ENCODE results near the gene CAD.
"Not testable (repeated sequence)": the region's sequence is repeated elsewhere in the genome, so short reads cannot be mapped to it uniquely, and the experiment has no call there.

CAD gene

DNA sequence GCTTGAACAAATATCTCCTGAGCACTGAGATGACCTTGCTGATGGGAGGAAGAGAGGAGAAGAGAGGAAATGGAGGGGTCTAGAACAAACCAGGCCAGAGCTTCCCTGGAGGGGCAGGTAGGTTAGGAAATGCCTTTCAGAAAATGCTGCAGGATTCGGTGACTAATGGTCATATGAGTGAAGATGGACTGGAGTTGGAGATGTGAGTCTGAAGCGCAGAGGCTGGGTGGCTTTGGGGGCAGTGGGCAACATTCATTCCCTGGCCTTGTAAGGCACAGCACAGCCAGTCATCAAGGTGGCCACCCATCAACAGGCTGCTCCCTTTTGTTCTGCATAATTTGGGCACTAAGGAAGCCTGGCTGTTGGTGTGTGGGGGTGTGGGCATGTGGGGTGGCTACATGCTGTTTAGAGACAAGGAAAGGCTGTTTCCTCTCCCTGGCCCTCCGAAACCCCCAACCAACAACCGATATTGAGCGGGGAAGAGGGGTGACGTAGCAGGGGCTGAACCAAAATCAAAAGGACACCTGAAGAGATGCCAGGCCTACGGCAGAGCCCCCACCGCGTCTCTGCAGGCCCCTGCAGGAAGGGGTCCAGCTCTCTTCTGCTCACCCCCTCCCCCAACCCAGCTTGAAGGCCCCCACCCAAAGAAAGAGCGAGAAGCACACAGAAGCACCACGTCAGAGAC lies 44.2 kb downstream of the CAD start:
- DNase-seq, result no peak

DNA sequence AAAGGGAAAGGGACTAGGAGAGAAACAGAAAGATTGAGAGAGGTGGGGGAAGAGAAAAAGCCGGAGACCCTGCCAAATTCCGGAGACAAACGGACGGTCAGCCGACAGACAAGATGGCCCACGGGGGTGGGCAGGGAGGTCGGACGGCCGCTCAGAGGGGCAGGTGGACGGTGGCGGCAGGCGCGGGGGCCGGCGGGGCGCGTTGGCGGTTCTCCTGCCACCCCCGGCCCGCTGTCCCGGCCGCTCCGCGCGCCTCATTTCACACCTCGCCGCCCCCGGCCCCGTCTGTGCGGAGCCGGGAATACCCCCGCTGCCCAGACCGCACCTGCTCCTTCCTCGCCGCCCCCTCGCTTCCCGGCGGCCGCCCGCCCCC lies 44.7 kb downstream of the CAD start:
- DNase-seq, result no peak

DNA sequence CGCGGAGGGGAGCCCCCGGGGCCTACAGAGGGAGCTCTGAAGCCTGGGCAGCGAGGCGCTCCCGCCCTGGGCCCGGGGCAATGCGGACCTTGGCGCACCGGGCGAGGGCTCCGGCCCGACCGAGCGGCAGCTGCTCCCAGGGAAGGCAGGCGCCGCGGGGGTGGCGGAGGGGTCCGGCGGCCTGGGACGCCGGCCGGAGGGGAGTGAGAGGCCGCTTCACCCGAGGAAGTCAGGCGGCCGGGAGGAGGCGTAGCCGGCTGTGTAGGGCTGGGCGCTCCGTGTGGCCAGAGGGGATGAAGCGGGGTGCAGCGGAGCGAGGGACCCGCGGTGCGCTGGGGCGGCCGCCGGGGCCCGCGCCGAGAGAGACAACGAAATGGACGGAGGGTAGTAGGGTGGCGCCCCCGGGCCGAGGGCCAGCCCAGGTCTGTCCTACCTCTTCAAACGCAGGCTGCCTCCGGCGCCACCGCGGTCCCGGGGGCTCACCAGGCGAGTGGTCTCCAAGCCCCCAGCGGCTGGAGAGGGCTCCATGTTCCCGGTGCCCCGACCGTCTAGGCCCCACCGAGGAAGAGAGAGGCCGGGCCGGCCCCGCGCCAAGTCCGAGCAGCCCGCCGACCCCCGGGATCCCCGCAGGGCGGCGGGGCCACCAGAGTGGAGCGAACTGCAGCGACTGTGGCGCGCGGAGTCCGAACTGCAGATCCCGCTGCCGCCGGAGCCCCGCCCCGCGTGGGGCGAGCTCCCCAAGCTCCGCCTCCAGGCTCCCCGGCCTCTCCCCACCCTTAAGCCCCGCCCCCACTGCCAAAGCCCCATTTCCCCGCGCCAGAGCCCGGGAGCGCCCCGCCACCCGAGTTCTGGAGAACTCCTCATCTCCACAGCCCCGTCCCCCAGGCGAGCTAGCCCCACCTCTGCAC lies 45.5 kb downstream of the CAD start, which contains the start of gene SLC30A3:
TSS of gene SLC30A3 (minus strand) at position 669 of the 908 bp plus-strand sequence. CDS start at position 528, 141 bp downstream.
- DNase-seq, result peak; percentile 53

DNA sequence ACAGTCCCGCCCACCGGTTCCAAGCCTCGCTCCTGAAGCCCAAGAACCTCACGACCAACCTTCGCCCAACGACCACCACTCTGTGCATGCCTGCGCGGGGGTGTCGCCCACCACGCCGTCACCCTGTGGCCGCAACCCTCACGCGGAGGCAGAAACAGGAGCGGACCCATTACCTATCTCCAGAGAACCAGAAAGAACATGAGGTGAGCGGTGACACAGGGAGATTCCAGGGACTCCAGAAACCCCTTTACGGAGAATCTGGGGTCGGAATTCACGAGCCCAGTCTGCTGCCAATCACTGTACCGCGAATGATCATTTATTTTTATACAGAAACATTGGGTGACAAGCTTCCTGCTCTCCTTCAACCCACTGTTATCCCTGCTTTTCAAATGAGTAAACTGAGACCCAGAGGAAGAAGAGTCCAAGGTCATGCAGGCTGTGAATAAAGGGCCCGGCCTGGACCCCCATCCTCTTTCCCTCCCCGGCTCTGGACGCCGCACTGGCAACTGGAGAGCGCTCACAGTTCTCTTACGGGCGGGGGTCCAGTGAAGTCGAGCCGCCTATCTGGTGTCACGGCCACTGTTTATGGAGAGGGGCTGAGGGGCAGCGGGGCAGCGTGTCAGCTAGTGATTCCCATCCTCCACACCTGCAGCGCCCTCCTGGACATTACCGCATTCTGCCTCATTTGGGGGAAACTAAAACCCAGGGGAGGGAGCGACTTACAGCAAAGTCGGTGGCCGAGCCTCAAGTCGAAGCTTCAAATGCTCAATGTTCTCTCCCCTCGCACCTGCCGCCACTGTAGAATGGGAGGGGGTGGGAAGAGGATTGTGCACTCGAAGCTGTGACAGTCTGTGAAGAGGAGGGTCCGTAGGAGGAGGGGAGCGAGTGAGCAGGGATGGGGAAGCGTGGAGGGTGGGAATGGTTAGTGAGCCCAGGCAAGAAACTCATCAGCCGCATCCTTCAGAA lies 46.4 kb downstream of the CAD start:
- DNase-seq, result no peak

DNA sequence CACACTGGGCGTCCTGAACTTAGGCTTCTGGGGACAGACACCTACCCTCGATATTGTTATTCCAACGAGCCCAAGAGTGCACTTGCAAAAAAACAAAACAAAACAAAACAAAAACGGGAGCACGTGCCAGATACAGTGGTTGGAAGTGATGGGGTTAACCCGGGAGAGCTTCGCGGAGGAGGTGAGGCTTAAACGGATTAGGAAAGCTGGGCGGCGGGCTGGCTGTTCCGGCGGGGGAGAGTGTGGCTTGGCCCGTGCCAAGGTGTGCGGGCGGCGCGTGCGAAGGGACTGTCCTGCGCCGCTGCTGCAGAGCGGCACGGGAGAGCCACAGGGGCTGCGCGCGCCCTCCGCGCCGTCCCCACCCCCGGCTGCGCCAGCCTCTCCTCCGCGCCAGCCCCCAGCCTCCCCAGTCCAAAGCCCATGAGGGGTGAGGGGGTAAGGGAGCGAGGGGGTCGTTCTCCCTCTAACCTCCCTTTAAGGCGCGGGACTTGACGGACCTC lies 47.1 kb downstream of the CAD start:
- no peak for DNase-seq

DNA sequence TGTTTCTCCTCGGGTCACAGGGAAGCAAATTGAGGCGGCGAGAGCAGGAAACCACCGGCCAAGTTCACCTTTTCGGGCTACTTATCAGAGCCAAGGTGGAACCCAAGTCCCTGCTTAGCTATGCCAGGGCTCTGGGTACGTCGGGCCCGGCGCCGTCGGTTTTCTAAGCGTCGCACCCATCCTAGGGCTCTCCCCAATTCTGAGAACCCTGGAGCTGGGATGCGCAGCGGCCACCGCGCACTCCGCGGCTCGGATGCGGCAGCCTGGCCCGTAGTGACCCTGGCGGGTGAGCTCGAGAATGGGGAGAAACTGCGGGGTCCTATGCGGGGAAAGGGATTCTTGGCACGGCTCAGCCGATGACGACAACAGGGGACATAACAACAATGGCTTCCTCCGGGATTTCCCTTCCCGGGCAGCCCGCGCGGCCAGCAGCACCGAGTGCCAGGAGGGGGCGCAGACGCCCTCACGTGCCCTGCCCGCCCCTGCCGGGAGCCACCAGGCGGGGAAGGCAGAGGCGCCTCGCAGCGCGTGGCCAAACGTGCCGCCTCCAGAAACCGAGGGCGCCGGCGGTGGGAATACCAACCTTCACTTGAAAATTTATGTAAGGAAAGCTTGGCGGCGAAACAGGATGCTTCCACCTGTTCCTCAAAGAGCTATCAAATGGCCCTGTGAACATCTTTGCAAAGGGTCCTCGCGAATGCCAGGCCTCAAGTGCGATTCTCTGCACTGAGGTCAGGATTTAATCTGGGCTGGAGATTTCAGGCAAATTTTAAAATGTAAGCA lies 47.8 kb downstream of the CAD start:
- DNase-seq, result peak; percentile 53

DNA sequence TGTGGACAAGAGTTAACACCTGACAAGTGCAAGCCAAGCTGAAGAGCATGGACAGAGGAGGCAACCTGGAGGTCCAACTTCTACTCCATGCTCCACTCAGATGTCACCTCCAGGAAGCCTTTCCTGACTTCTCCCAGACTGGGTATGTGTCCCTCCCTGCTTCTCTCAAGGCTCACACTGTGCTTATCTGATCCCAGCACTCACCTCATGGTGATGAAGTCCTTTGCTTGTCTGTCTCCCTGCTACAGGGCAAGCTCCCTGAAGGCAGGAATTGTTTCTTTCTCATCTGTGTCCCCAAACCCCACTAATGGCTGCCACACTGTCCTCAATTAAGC lies 48.3 kb downstream of the CAD start:
- DNase-seq, result no peak

DNA sequence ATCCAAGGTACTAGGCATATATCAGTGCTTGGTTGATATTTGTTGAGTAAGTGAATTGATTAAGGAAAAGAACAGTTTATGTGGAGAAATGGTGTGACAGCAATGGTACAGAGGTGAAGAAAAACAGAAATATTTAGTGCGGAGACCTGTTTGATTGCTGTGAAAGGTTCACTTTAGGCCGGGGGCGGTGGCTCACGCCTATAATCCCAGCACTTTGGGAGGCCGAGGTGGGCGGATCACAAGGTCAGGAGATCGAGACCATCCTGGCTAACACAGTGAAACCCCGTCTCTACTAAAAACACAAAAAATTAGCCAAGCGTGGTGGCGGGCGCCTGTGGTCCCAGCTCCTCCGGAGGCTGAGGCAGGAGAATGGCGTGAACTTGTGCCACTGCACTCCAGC lies 51.1 kb downstream of the CAD start:
- not testable (repeated sequence) for DNase-seq

DNA sequence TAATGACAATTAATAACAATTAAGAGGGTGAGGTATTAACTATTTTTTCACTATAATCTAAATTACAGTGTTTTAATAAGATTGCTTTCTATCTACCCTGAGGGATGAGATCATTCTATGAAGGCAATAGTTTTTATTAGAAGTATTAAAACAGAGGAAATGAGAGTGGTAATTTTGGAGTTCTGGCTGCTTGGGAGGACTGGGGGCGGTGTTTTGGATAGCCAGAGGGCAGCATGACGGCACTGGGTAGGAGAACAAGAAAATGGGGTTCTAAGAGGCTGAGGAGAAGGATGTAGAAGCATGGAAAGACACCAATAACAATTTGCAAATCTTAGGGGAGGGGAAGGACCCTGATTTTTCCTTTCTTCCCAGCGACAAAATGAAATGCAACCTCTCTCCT lies 53.0 kb downstream of the CAD start:
- no peak for DNase-seq

DNA sequence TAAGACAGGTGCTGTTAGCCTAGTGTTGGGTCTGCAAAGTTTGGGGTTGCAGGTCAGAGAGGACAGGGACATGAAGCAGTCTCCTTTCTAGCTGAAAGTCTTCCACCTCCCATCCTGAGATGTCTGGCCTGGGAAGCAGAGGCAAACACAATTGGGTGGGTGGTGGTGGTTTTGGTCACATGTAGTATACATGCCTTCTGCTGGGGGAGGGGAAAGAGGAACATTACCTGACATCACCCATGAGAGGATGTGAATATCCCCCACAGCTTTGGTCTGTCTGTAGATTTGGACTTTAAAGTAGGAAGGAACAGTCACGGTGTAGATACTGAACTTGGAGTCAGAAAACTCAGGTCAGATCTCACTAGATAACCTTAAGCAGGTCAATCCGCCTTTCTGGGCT lies 53.5 kb downstream of the CAD start:
- DNase-seq, result no peak

DNA sequence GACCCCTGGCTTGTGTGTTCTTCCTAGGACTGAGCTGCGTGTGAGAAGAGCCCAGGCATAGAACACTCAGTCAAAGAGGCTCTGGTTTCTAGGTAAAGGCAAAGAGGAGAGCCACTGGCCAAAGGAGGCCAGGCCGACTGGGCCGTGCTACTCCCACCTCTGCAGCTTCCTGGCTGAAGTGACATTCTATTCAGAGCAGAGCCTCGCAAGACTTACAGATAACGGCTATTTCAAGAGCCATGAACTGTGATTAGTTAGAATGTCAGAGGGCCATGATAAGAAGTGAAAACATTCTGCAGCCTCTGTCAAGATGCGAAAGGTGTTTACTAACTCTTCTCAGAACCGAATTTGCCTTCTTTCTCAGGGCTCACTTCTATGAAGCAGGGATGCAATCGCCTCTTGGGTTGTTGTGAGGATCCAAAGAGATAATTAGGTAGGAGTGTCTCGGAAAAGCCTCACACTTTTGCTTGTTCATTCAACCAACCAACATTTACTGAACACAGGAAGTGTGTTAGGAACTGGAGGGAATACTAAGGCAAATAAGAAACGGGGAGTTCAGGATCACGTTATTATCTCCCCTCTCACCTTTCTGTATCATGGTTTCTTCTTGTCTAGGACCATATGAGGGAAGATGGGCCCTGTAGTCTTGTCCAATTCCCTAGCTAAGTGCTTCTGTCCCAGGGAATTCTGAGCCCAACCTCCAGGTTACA lies 54.6 kb downstream of the CAD start:
- no peak for DNase-seq

DNA sequence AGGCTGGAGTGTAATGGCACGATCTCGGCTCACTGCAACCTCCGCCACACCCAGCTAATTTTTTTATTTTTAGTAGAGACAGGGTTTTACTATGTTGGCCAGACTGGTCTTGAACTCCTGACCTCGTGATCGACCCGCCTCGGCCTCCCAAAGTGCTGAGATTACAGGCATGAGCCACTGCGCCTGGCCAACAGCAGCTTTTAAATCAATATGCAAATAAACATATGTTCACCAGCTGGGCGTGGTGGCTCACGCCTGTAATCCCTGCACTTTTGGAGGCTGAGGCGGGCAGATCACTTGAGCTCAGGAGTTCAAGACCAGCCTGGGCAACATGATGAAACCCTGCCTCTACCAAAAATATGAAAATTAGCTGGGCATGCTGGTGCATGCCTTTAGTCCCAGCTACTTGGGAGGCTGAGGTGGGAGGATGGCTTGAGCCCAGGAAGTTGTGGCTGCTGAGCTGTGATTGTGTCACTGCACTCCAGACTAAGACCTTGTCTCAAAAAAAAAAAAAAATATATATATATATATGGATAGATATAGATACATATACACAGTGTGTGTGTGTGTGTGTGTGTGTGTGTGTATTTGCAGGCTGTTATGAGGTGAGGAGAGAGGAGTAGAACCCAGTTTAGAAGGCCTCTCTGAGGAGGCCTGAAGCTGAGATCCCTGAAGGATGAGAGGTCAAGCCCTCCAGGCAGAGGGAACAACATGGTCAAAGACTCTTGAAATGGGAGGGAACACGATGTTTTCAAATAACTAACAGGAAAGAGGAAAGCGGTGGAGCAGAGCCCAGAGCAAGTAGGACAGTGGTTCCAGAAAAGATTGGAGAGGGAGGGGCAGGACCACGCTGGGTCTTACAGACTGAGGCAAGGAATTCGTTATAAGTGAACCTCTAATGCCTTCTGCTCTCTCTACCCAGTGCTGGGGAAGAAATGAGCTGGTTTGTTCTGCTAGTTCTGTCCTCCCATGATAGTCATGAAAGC lies 55.7 kb downstream of the CAD start:
- DNase-seq, result not testable (repeated sequence)

DNA sequence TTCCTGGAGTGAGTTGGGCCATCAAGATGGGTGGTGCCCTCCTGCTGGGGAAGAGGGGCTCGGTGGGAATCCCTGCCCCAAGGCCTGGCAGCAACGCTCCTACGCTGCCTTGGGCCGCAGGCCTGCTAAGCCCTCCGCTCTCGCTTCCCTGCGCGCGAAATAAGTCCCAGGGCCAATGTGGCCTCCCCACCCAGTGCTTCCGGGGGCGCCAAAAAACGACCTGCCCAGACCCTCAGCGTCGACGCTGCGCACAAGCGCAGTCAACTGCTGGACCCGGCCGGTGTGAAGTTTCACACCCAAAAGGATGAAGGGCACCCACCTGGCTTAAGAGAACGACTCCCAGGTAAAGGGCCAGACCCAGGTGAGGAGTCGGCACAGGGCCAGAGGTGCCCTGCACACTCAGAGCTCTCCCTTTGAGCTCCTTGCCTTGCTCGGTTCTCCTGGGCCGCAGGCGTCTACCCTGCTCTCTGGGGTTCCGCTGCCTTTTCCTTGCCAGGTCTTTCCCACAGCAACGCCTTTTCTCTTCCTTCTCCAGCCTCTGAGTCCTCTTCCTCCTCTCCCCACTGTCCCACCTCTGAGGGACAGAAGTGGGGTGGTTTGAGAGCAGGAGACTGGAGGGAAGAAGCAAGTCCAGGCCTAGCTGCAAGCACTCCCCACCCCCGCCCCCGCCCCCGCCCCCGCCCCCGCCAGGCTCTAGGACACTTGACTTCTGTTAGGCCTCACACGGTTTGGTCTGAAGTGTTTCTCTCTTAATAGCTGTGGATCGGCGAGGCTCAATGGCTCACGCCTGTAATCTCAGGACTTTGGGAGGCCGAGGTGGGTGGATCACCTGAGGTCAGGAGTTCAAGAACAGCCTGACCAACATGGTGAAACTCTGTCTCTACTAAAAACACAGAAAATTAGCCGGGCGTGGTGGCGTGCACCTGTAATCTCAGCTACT lies 58.3 kb downstream of the CAD start, which contains the start of gene DNAJC5G:
TSS of gene DNAJC5G (plus strand) at position 223 of the 940 bp plus-strand sequence. CDS start 1,296 bp downstream, outside the sequence.
- no peak for DNase-seq

DNA sequence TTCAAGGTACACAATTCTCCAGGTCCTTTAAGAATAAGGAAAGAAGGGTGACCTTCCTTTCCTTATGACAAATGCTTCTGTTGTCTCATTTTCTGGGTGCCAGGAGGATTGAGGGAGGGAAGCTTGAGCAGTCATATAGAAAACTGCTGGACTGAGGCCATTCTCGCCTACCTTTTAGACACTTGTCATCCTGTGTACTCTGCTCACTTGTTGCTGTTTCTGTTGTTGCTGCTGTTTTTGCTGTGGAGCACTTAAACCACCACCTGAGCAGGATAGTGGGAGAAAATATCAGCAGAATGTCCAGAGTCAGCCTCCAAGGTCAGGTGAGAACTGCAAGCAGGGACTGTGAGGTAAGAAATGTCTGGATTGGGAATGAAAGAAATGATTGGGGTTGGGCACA lies 60.8 kb downstream of the CAD start:
- DNase-seq, result no peak

DNA sequence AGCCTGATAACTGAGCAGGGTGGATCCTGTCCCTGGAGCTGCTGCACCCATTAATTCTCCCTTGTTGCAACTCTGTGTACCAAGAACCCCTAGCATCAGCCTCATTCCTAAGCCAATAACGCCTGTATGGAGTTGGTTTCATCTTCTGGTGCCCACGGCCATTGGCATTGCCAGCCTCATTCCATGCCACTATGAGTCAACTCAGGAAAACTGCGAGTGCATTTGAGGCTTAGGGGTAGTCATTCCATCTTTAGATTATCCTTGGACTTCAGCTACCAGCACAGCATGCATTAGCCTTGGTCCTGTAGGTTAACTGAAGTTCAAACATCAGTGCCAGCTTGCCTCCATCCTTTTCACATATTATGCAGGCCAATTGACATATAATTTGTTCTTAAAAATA lies 63.7 kb downstream of the CAD start:
- no peak for DNase-seq

DNA sequence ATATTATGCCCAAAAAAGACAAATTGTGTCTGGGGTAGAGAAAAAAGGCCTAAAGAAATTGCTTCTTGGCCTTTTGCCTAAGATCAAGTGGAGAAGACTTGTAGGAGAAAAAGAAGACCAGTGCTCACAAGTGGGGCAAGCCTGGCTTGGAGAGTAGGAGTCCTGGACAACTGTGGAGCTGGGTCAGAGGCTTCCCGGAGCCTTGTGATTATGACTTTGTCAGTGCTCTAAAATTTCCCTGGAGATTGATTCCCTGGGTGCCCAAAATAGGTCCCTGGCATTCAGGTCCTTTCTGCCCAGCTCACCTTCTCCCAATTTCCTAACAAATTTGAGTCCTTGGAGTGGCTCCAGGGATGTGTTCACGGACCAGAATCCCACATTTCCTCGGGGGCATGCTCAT lies 64.3 kb downstream of the CAD start:
- no peak for DNase-seq

DNA sequence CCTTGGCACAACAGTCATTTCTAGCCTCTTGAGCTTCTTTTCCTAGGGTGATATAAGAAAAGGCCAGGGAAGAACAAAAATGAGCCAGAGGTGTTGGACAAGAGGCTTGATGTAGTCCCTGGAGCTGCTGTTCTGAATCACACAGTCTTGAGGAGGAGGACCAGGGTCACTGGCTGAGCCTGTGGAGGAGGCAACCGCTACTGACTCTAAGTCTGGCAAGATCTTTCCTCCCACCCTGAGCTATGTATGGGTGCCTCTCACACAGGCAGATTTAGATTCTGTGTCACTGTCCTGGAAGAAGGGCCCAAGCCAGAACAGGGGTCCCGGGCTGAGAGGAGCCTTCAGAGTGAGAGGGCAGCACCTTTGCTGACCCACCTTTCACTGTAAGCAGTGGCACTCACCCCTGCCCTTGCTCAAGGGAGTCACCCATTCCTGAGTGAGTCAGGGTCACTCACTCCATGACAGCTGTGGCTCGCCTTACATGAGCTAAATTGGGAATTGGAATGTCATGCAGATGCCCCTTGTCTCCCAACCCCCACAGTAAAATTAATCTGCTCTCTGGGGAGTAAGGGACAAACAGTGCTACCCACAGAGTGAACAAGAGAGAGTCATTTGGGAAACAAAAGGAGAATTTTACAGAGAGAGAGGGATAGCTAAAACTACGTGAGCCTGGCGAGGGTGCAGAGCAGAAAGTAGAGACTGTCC lies 64.8 kb downstream of the CAD start, which contains the start of gene TRIM54:
TSS of gene TRIM54 (plus strand) at position 575 of the 705 bp plus-strand sequence. CDS start 303 bp downstream, outside the sequence.
- no peak for DNase-seq

DNA sequence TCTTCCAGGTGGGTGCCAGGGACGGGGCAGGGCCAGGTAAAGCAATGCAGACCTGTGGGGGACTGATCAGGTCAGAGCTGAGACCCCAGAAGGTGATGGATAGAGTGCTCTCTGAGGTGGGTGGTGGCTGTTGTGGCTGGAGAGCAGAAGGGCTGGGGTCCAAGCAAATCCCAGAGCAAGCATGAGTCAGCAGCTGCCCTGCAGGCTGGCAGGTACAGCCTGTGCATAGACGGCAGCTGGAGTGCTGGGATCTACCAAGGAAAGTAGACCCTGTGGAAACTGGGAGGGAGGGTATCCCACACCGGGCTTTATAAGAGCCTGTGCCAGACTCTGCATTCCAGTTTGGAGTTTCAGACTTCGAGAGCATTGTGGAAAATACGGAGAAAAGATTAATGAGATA lies 65.7 kb downstream of the CAD start:
- no peak for DNase-seq

Measured in activated CD4-positive, CD25-positive, alpha-beta regulatory T cell treated with anti-CD3 and anti-CD28 coated beads, Interleukin-2, amount 50 U/mL, for 72 hours (primary cell).